Measurements from ENCODE around the gene ALPP. TPM values are rescaled to one million over a fixed set of nuclear protein-coding genes. Genes with fewer than 3 reads are reported as not detected.

ALPP gene
- total RNA-seq, 1 experiment from 2014 or later, result 8.6 TPM

- H3K9ac ChIP-seq (ENCODE audit: low read length), result no peak overlapping the region
- no TSS peak for BruUV-seq (replicated peaks)
- H3F3A ChIP-seq (ENCODE audit: low read length, unreplicated experiment), result no peaks in the 10 kb centered on the region
- DNase-seq (no peak), ATAC-seq (no peak)
- H3K4me1 ChIP-seq (ENCODE audit: insufficient read depth, low read length), result no peaks in the 10 kb centered on the region
- H3K9me2 ChIP-seq (replicated peaks; ENCODE audit: low read length), result no peaks in the 10 kb centered on the region
- H4K20me1 ChIP-seq (ENCODE audit: low read length), result no peaks in the 10 kb centered on the region
- CTCF ChIA-PET, result no interaction called here
- no peak overlapping the region for H2AFZ ChIP-seq (ENCODE audit: low read length)
- H3K4me2 ChIP-seq (ENCODE audit: low read length), result no peak overlapping the region
- no peak for TF ChIP-seq EZH2phosphoT487 (IDR thresholded peaks at IDR 0.05; ENCODE audit: borderline replicate concordance, low read length)
- no peak for TF ChIP-seq EZH2 (IDR thresholded peaks at IDR 0.05; ENCODE audit: low read length, unreplicated experiment)
- no peak for TF ChIP-seq CTCF (conservative IDR thresholded peaks at IDR 0.05; ENCODE audit: low read depth, low read length)
- intact Hi-C loops (cut with micrococcal nuclease), result no loop called here
- no peaks in the 10 kb centered on the region for H3K36me3 ChIP-seq (ENCODE audit: low read depth, low read length)
- H3K9me3 ChIP-seq (ENCODE audit: low read length), result no peaks in the 10 kb centered on the region
- no peak overlapping the region for H3K27ac ChIP-seq (ENCODE audit: low read length)
- H3K27me3 ChIP-seq (ENCODE audit: low read length), result no peaks in the 10 kb centered on the region
- POLR2A ChIA-PET (ENCODE audit: unreplicated experiment), result no interaction called here
- H3K79me2 ChIP-seq (ENCODE audit: low read length), result no peaks in the 10 kb centered on the region
- no peak overlapping the region for H3K4me3 ChIP-seq (ENCODE audit: low read length)
Measured at GRCh38 chr2:232410238-232410900, 31.8 kb downstream of the ALPP start.

GRCh38 chr2:232411901-232412629 lies 33.5 kb downstream of the ALPP start:
- Histone ChIP-seq H3K27me3 (ENCODE audit: low read length) (no peaks in the 10 kb centered on the region), H3K4me1 (ENCODE audit: insufficient read depth, low read length) (no peaks in the 10 kb centered on the region), H2AFZ (ENCODE audit: low read length) (no peak overlapping the region), H3K4me2 (ENCODE audit: low read length) (no peak overlapping the region), H3K4me3 (ENCODE audit: low read length) (no peak overlapping the region), H3K9me3 (ENCODE audit: low read length) (no peaks in the 10 kb centered on the region), H3K9ac (ENCODE audit: low read length) (no peak overlapping the region), H3K36me3 (ENCODE audit: low read depth, low read length) (no peaks in the 10 kb centered on the region), H4K20me1 (ENCODE audit: low read length) (no peaks in the 10 kb centered on the region), H3K79me2 (ENCODE audit: low read length) (no peaks in the 10 kb centered on the region), H3K27ac (ENCODE audit: low read length) (no peak overlapping the region), H3F3A (ENCODE audit: low read length, unreplicated experiment) (no peaks in the 10 kb centered on the region), H3K9me2 (replicated peaks; ENCODE audit: low read length) (no peaks in the 10 kb centered on the region)
- DNase-seq, result no peak
- ChIA-PET POLR2A (ENCODE audit: unreplicated experiment) (no interaction called here), CTCF (no interaction called here)
- no TSS peak for BruUV-seq (replicated peaks)
- ATAC-seq, result no peak
- TF ChIP-seq EZH2phosphoT487 (IDR thresholded peaks at IDR 0.05; ENCODE audit: borderline replicate concordance, low read length), result no peak
- TF ChIP-seq EZH2 (IDR thresholded peaks at IDR 0.05; ENCODE audit: low read length, unreplicated experiment), result no peak
- TF ChIP-seq CTCF (conservative IDR thresholded peaks at IDR 0.05; ENCODE audit: low read depth, low read length), result no peak
- intact Hi-C loops (cut with micrococcal nuclease), result no loop called here

DNA sequence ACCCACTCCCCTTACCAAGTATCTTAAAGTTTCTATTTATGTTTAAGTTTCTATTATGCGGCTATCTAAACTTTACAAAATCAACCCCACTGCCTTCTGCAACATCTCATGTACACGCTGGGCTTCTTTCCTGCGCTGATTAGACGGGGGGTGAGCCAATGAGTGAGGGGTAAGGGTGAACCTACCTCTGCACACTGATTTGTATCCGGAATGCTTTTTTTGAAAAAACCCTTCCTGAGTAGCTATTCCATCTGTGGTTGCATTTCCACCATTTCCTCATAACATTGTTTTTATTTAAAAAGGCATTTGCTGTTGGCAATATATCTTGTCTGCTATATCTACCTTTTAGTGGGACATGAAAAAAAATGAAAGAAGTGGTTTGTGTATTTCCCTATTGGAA lies 34.4 kb downstream of the ALPP start:
- H3K4me2 ChIP-seq (ENCODE audit: low read length), result no peak overlapping the region
- ChIA-PET POLR2A (ENCODE audit: unreplicated experiment) (no interaction called here), CTCF (no interaction called here)
- H3K4me3 ChIP-seq (ENCODE audit: low read length), result no peak overlapping the region
- H4K20me1 ChIP-seq (ENCODE audit: low read length), result no peaks in the 10 kb centered on the region
- no peak for TF ChIP-seq EZH2phosphoT487 (IDR thresholded peaks at IDR 0.05; ENCODE audit: borderline replicate concordance, low read length)
- no peak for TF ChIP-seq CTCF (conservative IDR thresholded peaks at IDR 0.05; ENCODE audit: low read depth, low read length)
- no peak for TF ChIP-seq EZH2 (IDR thresholded peaks at IDR 0.05; ENCODE audit: low read length, unreplicated experiment)
- no peaks in the 10 kb centered on the region for H3K79me2 ChIP-seq (ENCODE audit: low read length)
- intact Hi-C loops (cut with micrococcal nuclease), result no loop called here
- no peaks in the 10 kb centered on the region for H3K9me2 ChIP-seq (replicated peaks; ENCODE audit: low read length)
- H3K4me1 ChIP-seq (ENCODE audit: insufficient read depth, low read length), result no peaks in the 10 kb centered on the region
- no peak overlapping the region for H3K27ac ChIP-seq (ENCODE audit: low read length)
- no peaks in the 10 kb centered on the region for H3F3A ChIP-seq (ENCODE audit: low read length, unreplicated experiment)
- no peaks in the 10 kb centered on the region for H3K9me3 ChIP-seq (ENCODE audit: low read length)
- ATAC-seq, result no peak
- H3K27me3 ChIP-seq (ENCODE audit: low read length), result no peaks in the 10 kb centered on the region
- H3K9ac ChIP-seq (ENCODE audit: low read length), result no peak overlapping the region
- H2AFZ ChIP-seq (ENCODE audit: low read length), result no peak overlapping the region
- H3K36me3 ChIP-seq (ENCODE audit: low read depth, low read length), result no peaks in the 10 kb centered on the region
- DNase-seq, result no peak
- BruUV-seq (replicated peaks), result no TSS peak

Data from PC-3 (cell line).